Hepatocyte (in vitro differentiated cells): ENCODE results near the gene PHLDA1.

Experiments
- CTCF ChIP-seq: fragments of 200-600 bp; sonication (generic); IDR thresholded peaks from 2 replicates; pipeline ENCODE4 v1.5.1; 2016; ENCODE audit warnings: antibody characterized with exemption, mild to moderate bottlenecking; ENCODE audit not compliant: poor library complexity
- EZH2 ChIP-seq: fragments of 200-600 bp; sonication (generic); IDR thresholded peaks from 2 replicates; pipeline ENCODE4 v1.6.1; 2016; ENCODE audit warnings: antibody characterized with exemption, mild to moderate bottlenecking, borderline replicate concordance
- EZH2phosphoT487 ChIP-seq: fragments of 200-600 bp; sonication (generic); IDR thresholded peaks from one replicate; pipeline ENCODE4 v1.6.1; 2018; ENCODE audit warnings: antibody characterized with exemption, mild to moderate bottlenecking, low read depth, moderate library complexity; ENCODE audit not compliant: unreplicated experiment, severe bottlenecking

- TF ChIP-seq CTCF, result peak; percentile 4
- no peak for TF ChIP-seq EZH2
- TF ChIP-seq EZH2phosphoT487, result no peak
These were observed 49.3 kb upstream of the PHLDA1 start for GRCh38 chr12:76080729-76081415.
